ENCODE data around the gene ADH6.
"Not testable (repeated sequence)": the region's sequence is repeated elsewhere in the genome, so short reads cannot be mapped to it uniquely, and the experiment has no call there.

The ADH6 gene

DNA sequence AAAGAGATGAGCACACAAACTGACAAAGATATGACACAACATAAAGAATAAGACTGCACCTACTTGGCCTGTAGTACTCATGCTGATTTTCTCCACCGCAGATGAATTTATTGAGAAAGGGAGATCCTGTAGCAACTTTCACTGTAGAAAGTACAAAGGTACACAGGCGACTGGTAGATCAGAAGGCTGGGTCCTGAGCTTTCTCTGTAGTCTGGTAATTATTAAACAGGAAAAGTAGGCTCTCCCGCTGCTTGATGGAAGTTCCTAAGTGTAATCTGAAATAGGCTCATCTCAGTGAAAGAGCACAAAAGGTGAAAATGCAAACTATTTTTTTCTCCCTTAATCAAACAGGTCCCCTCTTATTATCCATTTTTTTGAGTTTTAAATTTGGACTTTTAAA is at the start of gene ADH6:
Gene ADH6 (minus strand): TSS at position 175 of the 400 bp plus-strand sequence. CDS start 94 bp downstream, at position 81.
- no peak for DNase-seq

DNA sequence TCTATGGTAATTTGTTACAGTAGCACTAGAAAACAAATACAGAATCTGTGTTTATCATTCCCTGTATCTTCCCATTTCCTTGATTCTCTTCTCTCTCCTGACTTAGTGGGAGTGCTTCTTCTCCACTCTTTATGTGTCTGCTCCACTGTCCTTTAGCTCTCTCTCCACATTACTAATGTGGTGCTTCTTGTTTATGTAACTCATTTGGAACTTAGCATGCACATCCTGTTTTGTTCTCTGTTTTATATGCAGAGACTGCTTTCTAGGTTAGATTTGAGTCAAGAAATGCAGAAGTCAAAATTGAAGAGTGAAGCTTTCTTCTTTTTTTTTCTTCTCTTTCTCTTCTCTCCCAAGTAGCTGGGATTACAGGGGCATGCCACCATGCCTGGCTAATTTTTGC is 45.9 kb upstream of the ADH6 start:
- no peak for DNase-seq

DNA sequence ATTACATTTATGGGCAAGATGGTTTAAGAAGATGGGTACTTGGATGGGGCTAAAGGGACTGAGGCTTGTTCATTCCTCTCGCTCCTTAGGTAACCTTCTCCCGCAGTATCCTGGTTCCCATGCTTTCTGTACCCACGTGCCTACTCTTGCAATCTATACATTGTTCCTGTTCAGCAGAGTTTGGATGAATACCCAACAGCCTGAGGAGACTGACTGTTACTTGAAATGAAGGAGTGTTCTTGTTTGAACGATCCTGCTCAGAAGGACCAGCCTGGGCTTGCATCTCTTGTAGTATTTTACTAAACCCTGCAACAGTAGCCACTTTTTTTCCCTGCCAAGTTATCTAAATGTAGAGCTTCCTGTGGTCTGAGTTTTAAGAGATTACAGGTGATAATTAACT is 33.7 kb upstream of the ADH6 start:
- no peak for DNase-seq

DNA sequence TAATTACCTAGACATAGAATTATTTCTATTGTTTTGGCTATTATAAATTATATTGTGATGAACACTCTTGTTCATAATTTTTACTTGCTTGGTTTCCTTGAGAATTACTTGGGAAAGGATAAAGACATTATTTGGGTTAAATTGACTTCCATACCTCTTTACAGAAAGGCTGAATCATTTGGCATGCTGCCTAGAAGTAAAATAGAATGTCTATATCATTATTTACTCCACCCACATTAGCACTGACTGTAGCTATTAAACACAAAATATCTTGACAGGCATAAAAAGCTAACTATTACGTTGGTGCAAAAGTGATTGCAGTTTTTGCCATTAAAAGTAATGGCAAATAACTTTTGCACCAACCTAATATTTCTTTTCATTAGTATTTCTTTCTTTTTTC is 29.7 kb upstream of the ADH6 start:
- no peak for DNase-seq

DNA sequence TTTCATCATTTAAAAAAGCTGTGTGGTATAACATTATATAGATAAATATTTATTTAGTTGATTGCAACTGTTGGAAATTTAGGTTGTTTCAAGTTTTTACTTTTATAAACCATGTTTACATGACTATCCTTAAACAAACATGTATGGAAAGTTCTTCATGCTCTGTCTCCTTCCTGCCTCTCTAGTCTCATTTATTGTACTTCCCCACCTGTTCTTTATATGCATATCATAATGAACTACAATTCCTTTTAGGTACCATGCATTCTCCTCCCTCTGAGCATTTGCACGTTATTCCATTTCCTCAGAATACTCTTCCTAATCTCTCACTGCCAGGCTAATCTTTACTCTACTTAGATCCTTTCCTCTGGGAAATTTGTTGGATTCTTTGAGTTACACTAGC is 16.9 kb upstream of the ADH6 start:
- no peak for DNase-seq

DNA sequence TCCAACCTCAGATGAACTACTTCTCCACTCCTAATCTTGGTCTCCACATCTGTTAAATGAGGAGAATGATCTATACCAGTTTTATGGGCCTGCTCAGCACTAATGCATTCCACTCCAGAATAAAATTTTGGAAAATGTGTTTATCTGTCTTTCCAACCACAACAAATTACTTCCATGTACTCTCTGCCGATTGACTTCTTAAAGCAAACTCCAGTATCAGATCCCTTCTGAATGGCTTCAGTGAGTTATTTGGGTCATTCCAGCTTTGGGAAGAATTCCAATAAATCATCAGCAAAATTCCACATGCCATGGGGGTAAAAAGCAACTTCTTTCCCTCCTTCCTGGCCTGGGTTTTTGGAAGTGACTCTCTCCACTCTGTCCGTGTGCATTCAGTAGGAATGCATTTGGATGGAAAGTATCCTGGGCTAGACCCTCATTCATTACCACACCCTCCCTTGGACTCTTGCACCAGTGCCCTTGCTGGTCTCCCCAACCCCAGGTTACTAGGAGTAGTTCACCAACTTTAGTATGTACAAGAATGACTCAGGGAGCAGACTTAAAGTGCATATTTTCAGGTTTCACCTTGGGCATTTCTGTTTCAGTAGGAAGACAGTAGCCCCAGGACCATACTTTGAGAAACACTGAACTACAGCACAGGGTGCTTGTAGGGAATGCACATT is 15.4 kb upstream of the ADH6 start:
- no peak for DNase-seq

DNA sequence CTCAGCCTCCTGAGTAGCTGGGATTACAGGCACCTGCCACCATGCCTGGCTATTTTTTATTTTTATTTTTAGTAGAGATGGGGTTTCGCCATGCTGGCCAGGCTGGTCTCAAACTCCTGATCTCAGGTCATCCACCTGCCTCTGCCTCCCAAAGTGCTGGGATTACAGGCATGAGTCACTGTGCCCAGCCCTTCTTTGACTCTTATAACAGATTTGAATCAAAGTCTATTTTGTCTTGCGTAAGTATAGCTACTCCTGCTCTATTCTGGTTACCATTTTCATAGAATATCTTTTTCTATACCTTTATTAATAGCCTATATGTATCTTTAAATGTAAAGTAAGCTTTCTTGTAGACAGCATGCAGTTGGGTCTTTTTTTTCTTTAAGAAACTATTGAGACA is 14.4 kb upstream of the ADH6 start:
- not testable (repeated sequence) for DNase-seq

DNA sequence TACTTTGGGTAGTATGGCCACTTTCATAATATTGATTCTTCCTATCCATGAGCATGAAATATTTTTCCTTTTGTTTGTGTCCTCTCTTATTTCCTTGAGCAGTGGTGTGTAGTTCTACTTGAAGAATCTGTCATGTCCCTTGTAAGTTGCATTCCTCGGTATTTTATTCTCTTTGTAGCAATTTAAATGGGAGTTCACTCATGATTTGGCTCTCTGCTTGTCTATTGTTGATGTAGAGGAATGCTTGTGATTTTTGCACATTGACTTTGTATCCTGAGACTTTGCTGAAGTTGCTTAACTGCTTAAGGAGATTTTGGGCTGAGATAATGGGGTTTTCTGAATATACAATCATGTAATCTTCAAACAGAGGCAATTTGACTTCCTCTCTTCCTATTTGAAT is 9.7 kb upstream of the ADH6 start:
- not testable (repeated sequence) for DNase-seq

DNA sequence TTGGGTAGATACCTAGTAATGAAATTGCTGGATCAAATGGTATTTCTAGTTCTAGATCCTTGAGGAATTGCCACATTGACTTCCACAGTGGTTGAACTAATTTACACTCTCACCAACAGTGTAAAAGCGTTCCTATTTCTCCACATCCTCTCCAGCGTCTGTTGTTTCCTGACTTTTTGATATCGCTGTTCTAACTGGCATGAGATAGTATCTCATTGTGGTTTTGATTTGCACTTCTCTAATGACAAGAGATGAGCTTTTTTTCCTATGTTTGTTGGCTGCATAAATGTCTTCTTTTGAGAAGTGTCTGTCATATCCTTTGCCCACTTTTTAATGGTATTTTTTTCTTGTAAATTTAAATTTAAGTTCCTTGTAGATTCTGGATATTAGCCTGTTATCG is 8.6 kb upstream of the ADH6 start:
- not testable (repeated sequence) for DNase-seq

DNA sequence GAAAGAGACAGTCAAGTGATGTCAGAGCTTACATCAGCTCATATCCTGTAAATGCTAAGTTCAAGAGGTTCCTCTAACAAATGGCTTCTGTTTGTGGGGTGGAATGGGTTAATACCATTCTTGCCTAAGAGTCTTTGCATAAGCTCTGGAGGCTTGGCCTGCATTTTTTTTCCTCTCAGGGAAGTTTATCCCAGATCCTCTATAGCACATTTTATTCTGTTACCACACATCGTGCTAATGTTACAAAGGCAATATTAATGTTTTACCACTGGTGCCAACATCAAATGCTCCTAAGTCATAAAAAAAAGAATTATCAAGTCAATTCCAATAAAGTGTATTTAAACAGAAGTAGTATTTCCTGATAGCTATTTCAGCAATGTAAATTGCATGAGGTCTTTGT is 2.9 kb upstream of the ADH6 start:
- no peak for DNase-seq

DNA sequence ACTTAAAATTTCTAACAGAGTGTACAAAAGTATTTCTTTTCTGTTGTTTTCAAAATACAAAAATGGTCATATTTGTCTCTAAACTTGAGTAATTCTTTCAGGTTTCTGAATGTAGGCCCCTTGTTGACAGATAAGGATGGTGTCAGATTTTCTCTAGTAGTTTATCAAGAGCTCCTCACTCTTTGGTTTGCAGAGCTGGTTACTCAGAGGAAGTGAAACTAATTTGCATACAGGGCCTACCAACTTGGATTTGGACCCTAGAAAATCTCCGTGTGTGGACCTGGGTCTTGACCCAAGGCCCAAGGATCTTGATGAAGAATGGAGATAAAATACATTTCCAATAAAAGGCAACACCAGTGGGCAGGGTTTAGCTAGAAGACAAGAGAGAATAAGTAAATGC is 433 bp upstream of the ADH6 start:
- no peak for DNase-seq

DNA sequence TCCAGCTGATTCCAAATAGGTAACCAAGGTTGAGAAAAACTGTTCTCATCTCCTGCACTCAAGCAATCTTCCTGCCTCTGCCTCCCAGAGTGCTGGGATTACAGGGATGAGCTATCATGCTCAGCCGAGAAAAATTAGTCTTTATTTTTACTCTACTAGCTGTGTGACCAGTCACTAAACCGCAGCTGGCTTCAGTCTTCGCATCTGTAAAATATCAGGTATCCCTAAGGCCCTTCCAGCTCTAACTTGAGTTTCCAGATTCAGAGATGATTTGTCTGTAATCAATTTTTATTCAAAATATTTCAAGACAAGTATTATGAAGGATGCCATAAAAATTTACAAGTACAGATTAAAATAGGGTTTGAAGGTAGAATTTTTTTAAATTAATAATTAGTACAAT is 3.5 kb downstream of the ADH6 start:
- DNase-seq = no peak

DNA sequence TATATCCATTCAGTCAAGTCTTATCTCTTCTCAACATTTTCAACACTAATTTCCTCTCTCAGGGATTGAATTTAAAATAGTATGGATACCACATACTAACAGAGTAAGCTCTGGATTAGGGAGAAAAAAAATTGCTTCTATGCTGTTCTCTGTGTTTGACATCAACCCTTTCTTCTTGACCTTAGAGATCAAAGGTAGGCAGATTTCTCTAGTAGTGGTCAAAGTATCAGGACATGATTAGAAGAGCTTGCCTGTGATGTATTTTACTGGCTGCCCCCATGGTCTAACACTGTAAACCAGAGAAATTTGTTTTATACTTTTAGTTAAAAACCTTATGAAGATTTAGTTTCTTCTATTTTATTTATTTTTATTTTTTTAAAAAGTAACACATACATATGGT is 8.3 kb downstream of the ADH6 start:
- DNase-seq = no peak

DNA sequence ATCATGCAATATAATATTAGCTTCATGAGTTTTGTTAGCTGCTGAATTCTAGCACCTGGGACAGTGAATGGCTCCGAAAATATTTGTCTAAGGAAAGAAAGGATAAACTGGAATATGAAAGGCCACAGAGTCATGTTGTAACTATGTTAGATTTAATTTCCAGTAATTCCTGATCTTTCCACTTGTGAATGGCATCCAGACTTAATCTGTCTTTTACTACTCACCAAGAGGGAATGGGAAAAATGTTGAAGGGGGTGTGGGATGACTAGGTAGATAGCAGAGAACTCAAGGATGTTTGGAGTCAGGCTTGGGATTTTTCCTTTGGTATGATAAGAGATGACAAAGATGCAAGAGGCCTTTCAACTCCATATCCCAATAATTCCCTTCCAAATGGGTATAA is 9.4 kb downstream of the ADH6 start:
- no peak for DNase-seq

DNA sequence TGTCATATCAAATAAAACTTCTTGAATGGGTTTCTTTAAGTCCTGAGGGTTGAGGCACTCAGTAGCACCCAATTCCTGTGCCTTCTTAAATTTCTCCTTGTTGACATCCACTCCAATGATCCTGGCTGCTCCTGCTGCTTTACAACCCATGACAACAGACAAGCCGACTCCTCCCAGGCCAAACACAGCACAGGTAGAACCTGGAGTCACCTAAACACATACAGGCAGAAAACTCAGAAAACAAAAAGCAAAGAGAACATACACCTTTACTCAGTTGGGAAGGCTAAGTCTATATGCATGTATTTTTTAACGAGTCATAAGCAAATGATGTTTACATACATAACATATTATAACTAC is 10.3 kb downstream of the ADH6 start:
- DNase-seq = no peak

DNA sequence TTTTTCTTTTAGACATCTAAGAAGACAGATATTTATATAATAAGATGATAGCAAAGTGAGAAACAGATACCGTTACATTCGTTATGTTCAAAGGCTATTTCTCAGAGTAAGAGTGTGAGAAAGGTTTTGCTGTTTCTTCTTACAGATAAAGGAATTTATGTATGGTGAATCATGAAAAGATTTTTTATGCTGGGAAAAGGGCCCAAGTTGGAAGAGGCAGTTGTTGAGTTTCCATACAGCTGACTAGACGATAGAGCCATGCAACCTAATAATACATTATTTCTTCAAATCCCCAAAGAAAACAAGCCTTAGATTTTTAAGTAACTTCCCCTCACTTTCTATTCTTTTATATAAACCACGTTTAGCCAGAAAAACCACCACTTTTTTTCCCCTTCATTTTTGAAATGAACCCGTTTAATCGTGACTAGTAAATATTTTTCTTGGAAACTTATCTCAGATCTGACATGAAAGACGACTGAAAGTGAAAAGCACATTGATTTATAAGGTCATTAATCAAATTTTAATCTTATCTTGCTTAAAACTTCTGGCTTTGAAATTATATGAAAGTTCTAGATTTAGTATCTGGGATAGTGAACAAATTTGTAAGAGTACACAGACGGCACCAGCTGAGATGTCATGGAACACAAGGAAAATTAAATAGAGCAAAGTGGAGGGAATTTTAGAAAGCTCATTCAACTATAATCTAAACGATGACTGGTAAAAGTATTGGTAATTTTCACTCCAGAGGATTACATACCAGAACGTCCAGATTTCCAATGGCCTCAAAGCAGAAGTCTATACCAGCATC is 10.9 kb downstream of the ADH6 start:
- no peak for DNase-seq

DNA sequence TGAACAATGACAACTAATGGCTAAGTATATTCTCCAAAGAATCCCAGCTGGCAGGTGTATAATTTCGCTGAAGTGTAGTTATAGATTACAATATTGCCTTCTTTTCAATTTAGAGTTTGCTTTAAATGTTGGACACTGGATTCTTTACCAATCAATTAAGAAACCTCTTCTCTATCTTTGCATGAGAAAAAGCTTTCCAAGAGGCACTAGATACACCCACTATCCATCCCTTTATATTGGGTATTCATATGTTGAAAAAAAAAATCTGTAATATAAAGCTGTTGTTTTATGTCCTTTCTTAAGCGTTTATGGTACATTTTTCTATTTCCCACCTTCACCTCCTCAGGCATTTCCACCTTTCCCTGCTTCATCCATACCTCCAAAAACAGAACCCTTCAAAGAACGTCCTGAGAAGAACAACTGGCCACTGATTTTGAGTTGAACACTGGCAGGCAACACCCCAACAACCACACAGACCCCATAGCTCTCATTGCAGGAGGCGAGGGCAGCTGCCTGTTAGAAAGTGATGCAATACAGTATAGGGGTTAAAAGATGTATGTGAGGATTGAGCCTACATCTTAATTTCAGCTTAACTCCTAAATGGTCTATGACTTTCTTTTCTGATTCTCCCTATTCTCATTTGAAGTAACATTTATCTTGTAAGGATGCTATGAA is 11.8 kb downstream of the ADH6 start:
- no peak for DNase-seq

DNA sequence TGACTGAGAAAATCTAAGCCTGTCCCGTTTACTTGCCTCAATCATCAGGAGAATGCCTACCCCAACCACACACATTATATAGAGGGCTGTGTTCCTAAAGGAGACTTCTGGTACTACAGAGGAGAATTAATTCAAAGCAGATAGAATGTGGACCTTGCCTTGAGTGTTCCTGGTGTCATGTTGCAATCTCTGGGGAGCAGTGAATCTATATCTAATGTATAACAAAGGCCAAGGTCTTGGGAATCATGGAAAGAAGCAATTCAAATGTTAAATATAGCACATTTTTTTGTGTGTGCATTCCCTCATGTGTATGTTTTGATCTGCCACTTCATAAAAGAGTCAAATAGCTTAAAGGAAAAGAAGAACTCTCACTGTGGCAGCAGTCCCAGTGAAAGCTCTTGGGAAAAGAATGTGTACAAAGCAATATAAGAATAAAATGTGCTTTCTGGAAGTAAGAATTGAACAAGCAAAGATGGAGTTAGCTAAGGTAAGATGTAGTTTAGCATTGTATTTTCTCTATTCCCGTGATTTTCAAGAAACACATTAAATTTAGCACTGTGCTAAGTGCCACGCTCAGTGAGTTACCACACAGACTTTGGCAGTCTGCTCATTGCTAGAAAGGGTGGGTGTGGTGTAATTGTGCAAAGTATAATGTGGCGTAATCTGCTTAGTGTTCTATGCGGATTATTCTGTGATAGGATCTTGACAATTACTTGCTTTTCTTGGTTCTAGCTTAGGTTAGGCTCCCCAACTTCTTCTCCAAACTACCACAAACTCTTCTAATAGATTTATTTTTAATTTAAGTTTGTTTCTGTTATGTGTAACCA is 13.7 kb downstream of the ADH6 start:
- no peak for DNase-seq

DNA sequence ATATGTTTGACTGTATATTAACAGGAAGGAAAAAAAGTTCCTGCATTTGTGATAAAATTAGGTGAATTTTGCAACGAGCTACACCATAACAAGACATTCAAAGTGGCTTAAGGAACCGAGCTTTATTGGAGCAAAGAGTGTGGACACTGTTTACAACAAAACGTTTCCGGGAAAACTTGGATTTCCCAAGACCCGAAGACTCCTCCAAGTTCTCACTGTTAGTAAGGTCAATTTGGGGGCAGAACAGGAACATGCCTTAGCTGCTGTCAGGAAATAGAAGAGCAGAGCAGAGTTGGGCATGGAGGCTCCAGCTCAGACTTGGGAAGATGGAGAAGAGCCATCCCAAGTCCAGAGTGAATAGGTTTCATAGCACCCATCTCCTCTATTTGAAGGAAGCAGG is 16.5 kb downstream of the ADH6 start:
- DNase-seq = no peak

DNA sequence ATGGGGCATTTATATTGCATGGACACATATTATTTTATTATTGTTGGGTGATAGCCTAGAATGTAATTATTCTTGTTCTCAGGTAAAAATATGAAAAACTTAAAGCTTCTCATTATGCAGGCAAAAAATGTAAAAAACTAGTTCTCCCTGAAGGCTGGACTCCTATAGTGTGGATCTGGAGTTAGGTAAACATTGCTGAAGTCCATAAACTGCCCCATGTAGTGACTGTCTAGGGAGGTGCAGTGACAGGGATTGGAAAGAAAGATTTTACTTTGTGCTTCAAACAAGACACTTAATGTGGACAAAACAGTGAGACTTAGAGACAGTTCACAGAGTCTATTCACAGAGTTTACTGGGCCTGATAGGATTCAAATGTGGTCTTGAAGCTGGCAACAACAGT is 17.0 kb downstream of the ADH6 start:
- DNase-seq = no peak

DNA sequence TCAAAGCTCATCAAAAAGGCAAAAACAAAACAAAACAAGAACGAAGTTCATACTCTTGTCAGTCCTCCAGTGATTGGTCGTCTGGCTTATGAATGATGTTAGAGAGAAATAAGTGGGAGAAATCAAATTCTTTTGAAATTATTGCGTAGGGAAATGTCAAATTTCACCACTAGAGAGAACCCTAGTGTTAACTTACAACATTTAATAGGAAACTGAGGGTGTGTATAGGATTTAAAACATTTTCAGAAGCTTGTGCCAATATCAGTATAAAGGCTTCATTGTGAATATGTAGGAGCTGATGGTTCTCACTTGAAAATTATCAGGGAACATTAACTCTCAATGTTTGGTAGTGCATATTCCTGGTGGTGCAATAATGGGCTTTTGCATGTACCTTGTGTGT is 17.4 kb downstream of the ADH6 start:
- DNase-seq = no peak

DNA sequence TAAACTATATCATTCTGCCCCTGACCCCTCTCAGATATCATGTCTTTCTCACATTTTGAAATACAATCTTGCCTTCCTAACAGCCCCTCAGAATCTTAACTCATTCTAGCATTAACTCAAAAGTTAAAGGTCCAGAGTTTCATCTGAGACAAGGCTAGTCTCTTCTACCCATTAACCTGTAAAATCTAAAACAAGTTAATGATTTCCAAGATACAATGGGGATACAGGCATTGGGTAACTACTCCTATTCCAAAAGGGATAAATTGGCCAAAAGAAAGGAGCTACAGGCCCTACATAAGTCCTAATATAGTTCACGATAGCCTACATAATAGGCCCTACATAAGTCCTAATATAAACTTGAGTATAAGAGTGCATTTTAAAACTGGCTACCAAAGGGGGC is 18.9 kb downstream of the ADH6 start:
- DNase-seq = no peak

DNA sequence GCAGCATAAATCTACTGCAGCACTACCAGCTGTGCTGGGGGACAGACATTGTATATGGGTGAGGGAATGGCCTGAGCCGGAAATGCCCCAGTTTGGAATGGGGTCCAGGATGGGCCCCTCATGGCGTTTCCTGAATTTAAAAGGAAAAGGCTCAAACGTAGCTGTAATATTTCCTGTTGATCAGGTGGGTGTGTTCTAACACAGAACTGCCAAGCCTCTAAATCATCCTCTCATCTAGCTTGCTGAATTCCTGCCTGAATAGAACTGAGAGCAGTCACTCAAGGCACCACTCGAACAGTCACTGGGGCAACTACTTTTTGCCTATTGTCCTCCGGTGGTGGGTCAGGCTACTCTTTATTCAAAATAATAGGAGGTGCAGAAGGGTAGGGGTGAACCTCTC is 28.7 kb downstream of the ADH6 start:
- no peak for DNase-seq

Measured in stimulated activated CD8-positive, alpha-beta memory T cell treated with anti-CD3 and anti-CD28 coated beads, Interleukin-4, amount 100 ng/mL, for 48 hours (primary cell).